Keratinocyte (primary cell): ENCODE data around the gene SLC10A6. TPM values are rescaled to one million over a fixed set of nuclear protein-coding genes. Genes with fewer than 3 reads are reported as not detected.

Experiments used
- DNase-seq: peaks from one replicate; pipeline ENCODE4 v3.0.0-alpha.2; 2011; ENCODE audit warnings: low read depth, missing footprints, low spot score
- FAIRE-seq: peaks from 2 replicates; lab custom pipeline; 2011; peaks lifted over from hg19 to GRCh38; lab: Jason Lieb, UNC
- H2AFZ ChIP-seq: 2 replicates; pipeline ENCODE4 v1.6.0; 2012; ENCODE audit warnings: low read length, control low read depth, inconsistent platforms; ENCODE audit not compliant: control insufficient read depth
- H3K27ac ChIP-seq: 2 replicates; pipeline ENCODE4 v1.5.1; 2011; ENCODE audit warnings: low read length; ENCODE audit not compliant: control insufficient read depth, insufficient read depth
- H3K27me3 ChIP-seq: 3 replicates; pipeline ENCODE4 v1.6.0; 2011; ENCODE audit warnings: low read length; ENCODE audit not compliant: control insufficient read depth, insufficient read depth; ENCODE audit errors: extremely low read depth
- H3K36me3 ChIP-seq, 2 experiments: 2 replicates in 1 of 2; 3 replicates in 1 of 2; pipeline ENCODE4 v1.5.1; 2011; ENCODE audit warnings: low read length in 2 of 2, mild to moderate bottlenecking in 1 of 2; ENCODE audit not compliant: control insufficient read depth in 2 of 2, insufficient read depth in 2 of 2; ENCODE audit errors: extremely low read depth in 1 of 2
- H3K4me1 ChIP-seq: 3 replicates; pipeline ENCODE4 v1.5.1; 2011; ENCODE audit warnings: low read length; ENCODE audit not compliant: control insufficient read depth, insufficient read depth; ENCODE audit errors: extremely low read depth
- H3K4me2 ChIP-seq: 3 replicates; pipeline ENCODE4 v1.6.0; 2011; ENCODE audit warnings: low read depth, low read length; ENCODE audit not compliant: control insufficient read depth, insufficient read depth; ENCODE audit errors: extremely low read depth
- H3K4me3 ChIP-seq, 3 experiments: fragments of 200-600 bp in 1 of 3; sonication (generic) in 1 of 3; 2 replicates in 2 of 3; 3 replicates in 1 of 3; pipeline ENCODE4 v1.5.1; 2011 to 2016; ENCODE audit warnings: low read length in 3 of 3, mild to moderate bottlenecking in 3 of 3, control low read depth in 2 of 3, inconsistent platforms in 1 of 3, low read depth in 1 of 3, mixed read lengths in 1 of 3, mixed run types in 1 of 3, moderate library complexity in 1 of 3; ENCODE audit not compliant: control insufficient read depth in 2 of 3, insufficient read depth in 2 of 3; ENCODE audit errors: extremely low read depth in 1 of 3
- H3K79me2 ChIP-seq: 2 replicates; pipeline ENCODE4 v1.6.0; 2012; ENCODE audit warnings: low read length; ENCODE audit not compliant: control insufficient read depth, insufficient read depth
- H3K9ac ChIP-seq: 3 replicates; pipeline ENCODE4 v1.6.0; 2011; ENCODE audit warnings: low read length; ENCODE audit not compliant: control insufficient read depth, insufficient read depth; ENCODE audit errors: extremely low read depth
- H3K9me1 ChIP-seq: 3 replicates; pipeline ENCODE4 v1.6.0; 2011; ENCODE audit warnings: low read length; ENCODE audit not compliant: control insufficient read depth, insufficient read depth; ENCODE audit errors: extremely low read depth
- H3K9me3 ChIP-seq: 2 replicates; pipeline ENCODE4 v1.5.1; 2012; ENCODE audit warnings: low read depth, low read length; ENCODE audit not compliant: control insufficient read depth
- H4K20me1 ChIP-seq: 3 replicates; pipeline ENCODE4 v1.6.0; 2011; ENCODE audit warnings: low read length; ENCODE audit not compliant: control insufficient read depth, insufficient read depth; ENCODE audit errors: extremely low read depth
- EZH2 ChIP-seq: IDR thresholded peaks from one replicate; pipeline ENCODE4 v1.6.1; 2012; ENCODE audit warnings: inconsistent platforms, mild to moderate bottlenecking, low read length, moderate library complexity
- dilution Hi-C: fragments of 300-500 bp; cut with MboI; formaldehyde crosslinking; loops from one replicate; pipeline ENCODE4 v1.7.0; 2020; ENCODE audit warnings: low sequenced_read_pairs; ENCODE audit not compliant: extremely low pct_ligation_motif_present
- polyA plus RNA-seq, 5 experiments: library from polyadenylated mRNA; depleted of rRNA in 3 of 5; stranded (reverse) in 3 of 5; stranded (forward) in 1 of 5; unstranded in 1 of 5; fragments of >200 nt; gene quantifications; 1 replicate in 1 of 5; 2 replicates in 3 of 5; 3 replicates in 1 of 5; pipeline versions ENCODE4 v1.2.1 to v1.2.3, GENCODE V29; 2011 to 2012; ENCODE audit warnings: missing spikeins in 2 of 5, low read depth in 1 of 5, low replicate concordance in 1 of 5
- TF ChIP-seq, protein P1 (sequence below), 3 experiments: IDR thresholded peaks in 1 of 3; conservative IDR thresholded peaks in 1 of 3; optimal IDR thresholded peaks in 1 of 3; 2 replicates in 2 of 3; 3 replicates in 1 of 3; pipeline versions ENCODE3 to v1.5.1; 2011; ENCODE audit warnings: low read length in 3 of 3, mild to moderate bottlenecking in 3 of 3, moderate library complexity in 2 of 3, control low read depth in 1 of 3, inconsistent platforms in 1 of 3; ENCODE audit not compliant: insufficient read depth in 2 of 3; ENCODE audit errors: extremely low read depth in 1 of 3

The SLC10A6 gene
- polyA plus RNA-seq, 1 donor (not counting 4 experiments of a cell fraction or from before 2014, with no cell fraction given) = 27.7 TPM

- DNase-seq = no peak
These were observed 27.0 kb downstream of the SLC10A6 start for GRCh38 chr4:86822136-86822535.

DNA sequence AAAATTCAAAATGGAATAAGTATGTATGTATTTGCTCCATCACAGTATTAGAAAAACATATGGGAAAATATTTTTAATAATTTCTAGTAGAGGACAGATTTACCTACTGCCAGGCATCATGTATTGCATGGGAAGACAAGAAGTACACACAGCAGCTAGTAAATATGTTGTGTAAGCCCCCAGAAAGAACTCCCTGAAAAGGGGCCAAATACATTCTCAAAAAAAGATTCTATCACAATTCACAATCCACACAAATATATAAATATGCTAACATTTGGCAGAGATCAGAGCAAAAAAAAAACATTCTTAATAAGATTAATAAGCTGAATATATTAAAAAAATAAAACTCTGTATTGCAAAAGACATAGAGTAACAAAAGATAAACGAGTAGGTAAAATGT lies 28.0 kb downstream of the SLC10A6 start:
- Histone ChIP-seq H3K27me3 (no peaks in the 10 kb centered on the region), H3K27ac (no peak overlapping the region), H3K79me2 (peaks cover 2% of the 10 kb centered on the region), H3K4me2 (no peak overlapping the region), H3K9me3 (no peaks in the 10 kb centered on the region), H3K4me3 (no peak overlapping the region), H4K20me1 (no peaks in the 10 kb centered on the region), H3K9me1 (no peaks in the 10 kb centered on the region), H2AFZ (no peak overlapping the region), H3K9ac (no peak overlapping the region), H3K4me1 (peaks cover 13% of the 10 kb centered on the region), H3K36me3 (peaks cover 14 to 29% of the 10 kb centered on the region in 2 experiments)
- no peak for FAIRE-seq
- dilution Hi-C loops = no loop called here
- DNase-seq = no peak
- TF ChIP-seq EZH2 = no peak
- TF ChIP-seq, protein P1, sequence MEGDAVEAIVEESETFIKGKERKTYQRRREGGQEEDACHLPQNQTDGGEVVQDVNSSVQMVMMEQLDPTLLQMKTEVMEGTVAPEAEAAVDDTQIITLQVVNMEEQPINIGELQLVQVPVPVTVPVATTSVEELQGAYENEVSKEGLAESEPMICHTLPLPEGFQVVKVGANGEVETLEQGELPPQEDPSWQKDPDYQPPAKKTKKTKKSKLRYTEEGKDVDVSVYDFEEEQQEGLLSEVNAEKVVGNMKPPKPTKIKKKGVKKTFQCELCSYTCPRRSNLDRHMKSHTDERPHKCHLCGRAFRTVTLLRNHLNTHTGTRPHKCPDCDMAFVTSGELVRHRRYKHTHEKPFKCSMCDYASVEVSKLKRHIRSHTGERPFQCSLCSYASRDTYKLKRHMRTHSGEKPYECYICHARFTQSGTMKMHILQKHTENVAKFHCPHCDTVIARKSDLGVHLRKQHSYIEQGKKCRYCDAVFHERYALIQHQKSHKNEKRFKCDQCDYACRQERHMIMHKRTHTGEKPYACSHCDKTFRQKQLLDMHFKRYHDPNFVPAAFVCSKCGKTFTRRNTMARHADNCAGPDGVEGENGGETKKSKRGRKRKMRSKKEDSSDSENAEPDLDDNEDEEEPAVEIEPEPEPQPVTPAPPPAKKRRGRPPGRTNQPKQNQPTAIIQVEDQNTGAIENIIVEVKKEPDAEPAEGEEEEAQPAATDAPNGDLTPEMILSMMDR (optimal IDR thresholded peaks at IDR 0.05 in 1 of 3, IDR thresholded peaks at IDR 0.05 in 1 of 3, conservative IDR thresholded peaks at IDR 0.05 in 1 of 3; ENCODE audit: extremely low read depth in 1 of 3, insufficient read depth in 2 of 3, low read length in 3 of 3) = no peak

More at GRCh38 chr4:86822136-86822535, 27.0 kb downstream of the SLC10A6 start:
- TF ChIP-seq EZH2 = no peak
- TF ChIP-seq, protein P1 (optimal IDR thresholded peaks at IDR 0.05 in 1 of 3, IDR thresholded peaks at IDR 0.05 in 1 of 3, conservative IDR thresholded peaks at IDR 0.05 in 1 of 3; ENCODE audit: extremely low read depth in 1 of 3, insufficient read depth in 2 of 3, low read length in 3 of 3) = no peak
- no peaks in the 10 kb centered on the region for H3K27me3 ChIP-seq
- no peaks in the 10 kb centered on the region for H3K9me1 ChIP-seq
- no peak overlapping the region for H3K9ac ChIP-seq
- peaks cover 18 to 36% of the 10 kb centered on the region in 2 experiments for H3K36me3 ChIP-seq
- no peak overlapping the region for H3K4me2 ChIP-seq
- H3K27ac ChIP-seq = no peak overlapping the region
- H3K4me3 ChIP-seq = no peak overlapping the region
- H3K79me2 ChIP-seq = peaks cover 4% of the 10 kb centered on the region
- dilution Hi-C loops = no loop called here
- FAIRE-seq = no peak
- H3K4me1 ChIP-seq = peaks cover 13% of the 10 kb centered on the region
- no peak overlapping the region for H2AFZ ChIP-seq
- H4K20me1 ChIP-seq = no peaks in the 10 kb centered on the region
- no peaks in the 10 kb centered on the region for H3K9me3 ChIP-seq
